Astrocyte (in vitro differentiated cells and primary cell): ENCODE measurements around the gene PCK1. TPM values are rescaled to one million over a fixed set of nuclear protein-coding genes. Genes with fewer than 3 reads are reported as not detected.
A peak's percentile ranks its signal among the peaks of the same experiment; 100 is the strongest.

Experiments used
- DNase-seq: peaks from one replicate; pipeline ENCODE4 v3.0.0-alpha.2; 2010; ENCODE audit warnings: low read depth
- FAIRE-seq: peaks from 2 replicates; lab custom pipeline; 2011; peaks lifted over from hg19 to GRCh38; lab: Jason Lieb, UNC
- H2AFZ ChIP-seq: 2 replicates; pipeline ENCODE4 v1.6.0; 2012; ENCODE audit warnings: low read depth, low read length, inconsistent platforms
- H3K27ac ChIP-seq: 2 replicates; pipeline ENCODE4 v1.5.1; 2011; ENCODE audit warnings: low read depth, low read length, inconsistent platforms
- H3K27me3 ChIP-seq: 2 replicates; pipeline ENCODE4 v1.6.0; 2011; ENCODE audit warnings: low read length, inconsistent platforms; ENCODE audit not compliant: insufficient read depth
- H3K36me3 ChIP-seq: 2 replicates; pipeline ENCODE4 v1.5.1; 2011; ENCODE audit warnings: low read length, inconsistent platforms; ENCODE audit not compliant: insufficient read depth
- H3K4me1 ChIP-seq: 2 replicates; pipeline ENCODE4 v1.5.1; 2011; ENCODE audit warnings: low read length, inconsistent platforms; ENCODE audit not compliant: insufficient read depth
- H3K4me2 ChIP-seq: 2 replicates; pipeline ENCODE4 v1.6.0; 2012; ENCODE audit warnings: low read length, inconsistent platforms
- H3K4me3 ChIP-seq: 2 replicates; pipeline ENCODE4 v1.5.1; 2011; ENCODE audit warnings: low read depth, mild to moderate bottlenecking, low read length, inconsistent platforms; ENCODE audit not compliant: insufficient read depth
- H3K79me2 ChIP-seq: 2 replicates; pipeline ENCODE4 v1.6.0; 2012; ENCODE audit warnings: mild to moderate bottlenecking, low read length, inconsistent platforms; ENCODE audit not compliant: insufficient read depth
- H3K9ac ChIP-seq: 2 replicates; pipeline ENCODE4 v1.6.0; 2012; ENCODE audit warnings: mild to moderate bottlenecking, low read length, inconsistent platforms
- H3K9me3 ChIP-seq: 2 replicates; pipeline ENCODE4 v1.5.1; 2012; ENCODE audit warnings: low read depth, mild to moderate bottlenecking, low read length, inconsistent platforms; ENCODE audit not compliant: insufficient read depth
- H4K20me1 ChIP-seq: 2 replicates; pipeline ENCODE4 v1.6.0; 2012; ENCODE audit warnings: low read length, inconsistent platforms; ENCODE audit not compliant: insufficient read depth
- H3K27ac Mint-ChIP-seq: one replicate; pipeline ENCODE4 v1.8.0; 2021; ENCODE audit warnings: mild to moderate bottlenecking, mixed read lengths; ENCODE audit not compliant: unreplicated experiment
- H3K27me3 Mint-ChIP-seq: one replicate; pipeline ENCODE4 v1.8.0; 2021; ENCODE audit warnings: low read depth, mixed read lengths; ENCODE audit not compliant: unreplicated experiment
- H3K36me3 Mint-ChIP-seq: one replicate; pipeline ENCODE4 v1.8.0; 2021; ENCODE audit warnings: low read depth, mixed read lengths; ENCODE audit not compliant: unreplicated experiment
- H3K4me1 Mint-ChIP-seq: one replicate; pipeline ENCODE4 v1.8.0; 2021; ENCODE audit warnings: low read depth, mixed read lengths; ENCODE audit not compliant: unreplicated experiment
- H3K4me3 Mint-ChIP-seq: one replicate; pipeline ENCODE4 v1.8.0; 2021; ENCODE audit warnings: mild to moderate bottlenecking, moderate library complexity, mixed read lengths; ENCODE audit not compliant: unreplicated experiment
- H3K9me3 Mint-ChIP-seq: one replicate; pipeline ENCODE4 v1.8.0; 2021; ENCODE audit warnings: mild to moderate bottlenecking, mixed read lengths; ENCODE audit not compliant: unreplicated experiment
- CTCF ChIP-seq: IDR thresholded peaks from 2 replicates; pipeline ENCODE4 v1.5.1; 2011; ENCODE audit warnings: low read depth, mild to moderate bottlenecking, inconsistent platforms, low read length, moderate library complexity; ENCODE audit not compliant: insufficient read depth
- EZH2 ChIP-seq: IDR thresholded peaks from 2 replicates; pipeline ENCODE4 v1.6.1; 2012; ENCODE audit warnings: mild to moderate bottlenecking, low read length, inconsistent platforms; ENCODE audit not compliant: insufficient read depth
- total RNA-seq: library from RNA; stranded (reverse); gene quantifications from 2 replicates; pipeline ENCODE4 v1.2.1, GENCODE V29; 2021

PCK1 gene
- total RNA-seq, 1 donor from 2014 or later = not detected

GRCh38 chr20:57573242-57573641 is 12.3 kb downstream of the PCK1 start:
- Histone ChIP-seq H3K36me3 (no peaks in the 10 kb centered on the region), H3K27ac (no peak overlapping the region), H3K4me1 (no peaks in the 10 kb centered on the region), H3K4me3 (no peak overlapping the region), H3K27me3 (peaks cover 40% of the 10 kb centered on the region), H3K79me2 (no peaks in the 10 kb centered on the region), H2AFZ (no peak overlapping the region), H3K9me3 (peaks cover 3% of the 10 kb centered on the region), H3K9ac (no peak overlapping the region), H4K20me1 (no peaks in the 10 kb centered on the region), H3K4me2 (no peak overlapping the region)
- TF ChIP-seq CTCF (no peak), EZH2 (no peak)
- H3K4me1 Mint-ChIP-seq = no peaks in the 10 kb centered on the region
- peaks cover 3% of the 10 kb centered on the region for H3K9me3 Mint-ChIP-seq
- no peak overlapping the region for H3K27ac Mint-ChIP-seq
- H3K4me3 Mint-ChIP-seq = no peak overlapping the region
- peaks cover 36% of the 10 kb centered on the region for H3K27me3 Mint-ChIP-seq
- no peaks in the 10 kb centered on the region for H3K36me3 Mint-ChIP-seq
- no peak for DNase-seq
- no peak for FAIRE-seq

- Mint-ChIP-seq H3K4me3 (no peak overlapping the region), H3K36me3 (no peaks in the 10 kb centered on the region), H3K27me3 (peaks cover 39% of the 10 kb centered on the region), H3K4me1 (no peaks in the 10 kb centered on the region), H3K27ac (no peak overlapping the region), H3K9me3 (peaks cover 3% of the 10 kb centered on the region)
- H3K27ac ChIP-seq = no peak overlapping the region
- peaks cover 3% of the 10 kb centered on the region for H3K9me3 ChIP-seq
- no peaks in the 10 kb centered on the region for H3K36me3 ChIP-seq
- H3K27me3 ChIP-seq = peaks cover 39% of the 10 kb centered on the region
- TF ChIP-seq CTCF = peak; percentile 19
- TF ChIP-seq EZH2 = no peak
- H3K4me1 ChIP-seq = no peaks in the 10 kb centered on the region
- no peak overlapping the region for H3K9ac ChIP-seq
- DNase-seq = no peak
- no peaks in the 10 kb centered on the region for H4K20me1 ChIP-seq
- no peaks in the 10 kb centered on the region for H3K79me2 ChIP-seq
- no peak overlapping the region for H2AFZ ChIP-seq
- FAIRE-seq = no peak
- no peak overlapping the region for H3K4me3 ChIP-seq
- H3K4me2 ChIP-seq = no peak overlapping the region
Observed at GRCh38 chr20:57573894-57574293, 13.0 kb downstream of the PCK1 start.

GRCh38 chr20:57574954-57575353 is 14.0 kb downstream of the PCK1 start:
- no peaks in the 10 kb centered on the region for H3K79me2 ChIP-seq
- H3K27ac ChIP-seq = no peak overlapping the region
- Mint-ChIP-seq H3K9me3 (peaks cover 3% of the 10 kb centered on the region), H3K27me3 (peaks cover 35% of the 10 kb centered on the region), H3K27ac (no peak overlapping the region), H3K4me3 (no peak overlapping the region), H3K4me1 (no peaks in the 10 kb centered on the region), H3K36me3 (no peaks in the 10 kb centered on the region)
- no peak overlapping the region for H2AFZ ChIP-seq
- DNase-seq (no peak), FAIRE-seq (no peak)
- H3K9ac ChIP-seq = no peak overlapping the region
- H3K4me2 ChIP-seq = no peak overlapping the region
- no peak for TF ChIP-seq EZH2
- no peak for TF ChIP-seq CTCF
- peaks cover 48% of the 10 kb centered on the region for H3K27me3 ChIP-seq
- peaks cover 3% of the 10 kb centered on the region for H3K9me3 ChIP-seq
- H3K36me3 ChIP-seq = no peaks in the 10 kb centered on the region
- no peak overlapping the region for H3K4me3 ChIP-seq
- no peaks in the 10 kb centered on the region for H4K20me1 ChIP-seq
- no peaks in the 10 kb centered on the region for H3K4me1 ChIP-seq
